Activated CD4-positive, alpha-beta T cell treated with anti-CD3 and anti-CD28 coated beads for 24 hours (primary cell): Measurements from ENCODE around the gene PRSS50.

Source experiments
- DNase-seq, 2 donors: peaks; one replicate each; pipeline ENCODE4 v3.0.0-alpha.2; 2020; ENCODE audit warnings: low read depth in 2 of 2

Gene PRSS50

GRCh38 chr3:46725621-46726314, 8.1 kb upstream of the PRSS50 start:
- no peak for DNase-seq

- DNase-seq = no peak
Measured at GRCh38 chr3:46724424-46724823, 6.8 kb upstream of the PRSS50 start.

GRCh38 chr3:46722443-46722842, 4.8 kb upstream of the PRSS50 start:
- DNase-seq = no peak

- DNase-seq = no peak
Measured at GRCh38 chr3:46721009-46721408, 3.3 kb upstream of the PRSS50 start.

GRCh38 chr3:46719735-46720271, 2.1 kb upstream of the PRSS50 start:
- no peak for DNase-seq

- no peak for DNase-seq
Measured at GRCh38 chr3:46719044-46719565, 1.4 kb upstream of the PRSS50 start.

- no peak for DNase-seq
Measured at GRCh38 chr3:46716461-46717441, 918 bp downstream of the PRSS50 start.

GRCh38 chr3:46715507-46716175, 2.0 kb downstream of the PRSS50 start:
- DNase-seq = no peak

GRCh38 chr3:46714728-46715506, 2.8 kb downstream of the PRSS50 start:
- no peak for DNase-seq

- DNase-seq = no peak
Measured at GRCh38 chr3:46713898-46714552, 3.6 kb downstream of the PRSS50 start.

- DNase-seq = no peak
Measured at GRCh38 chr3:46713050-46713897, 4.4 kb downstream of the PRSS50 start.

GRCh38 chr3:46712191-46713049, 5.2 kb downstream of the PRSS50 start:
- no peak for DNase-seq

- DNase-seq = no peak
Measured at GRCh38 chr3:46711760-46712159, 5.9 kb downstream of the PRSS50 start.

GRCh38 chr3:46711305-46711704, 6.4 kb downstream of the PRSS50 start:
- no peak for DNase-seq

- no peak for DNase-seq
Measured at GRCh38 chr3:46710671-46711295, 6.9 kb downstream of the PRSS50 start.

- DNase-seq = no peak
Measured at GRCh38 chr3:46710229-46710628, 7.4 kb downstream of the PRSS50 start.

- no peak for DNase-seq
Measured at GRCh38 chr3:46709721-46710120, 7.9 kb downstream of the PRSS50 start.

- DNase-seq = no peak
Measured at GRCh38 chr3:46709157-46709654, 8.5 kb downstream of the PRSS50 start.
